ENCODE results near the gene LYSMD2. TPM values are rescaled to one million over a fixed set of nuclear protein-coding genes. Genes with fewer than 3 reads are reported as not detected.

LYSMD2 gene
- total and polyA plus RNA-seq, 2 of the 8 experiments (the other 6 are each of a cell fraction or from before 2014, with no cell fraction given) = 2.2 to 2.7 TPM

- Histone ChIP-seq H3K23ac (ENCODE audit: insufficient read length) (no peak overlapping the region), H2BK12ac (ENCODE audit: low read depth, low read length) (no peak overlapping the region), H3K27me3 (replicated peaks in 1 of 4; ENCODE audit: control insufficient read depth in 3 of 4, extremely low read depth in 1 of 4, insufficient read depth in 3 of 4, low read length in 3 of 4) (peaks cover 3 to 19% (median 12%) of the 10 kb centered on the region in 4 experiments; a peak in 6 of 7 replicates), H2AFZ (ENCODE audit: low read length) (no peak overlapping the region), H2BK15ac (ENCODE audit: low read length) (no peak overlapping the region), H3K36me3 (ENCODE audit: control insufficient read depth in 2 of 4, insufficient read depth in 4 of 4, low read length in 3 of 4) (no peaks in the 10 kb centered on the region), H3K79me2 (ENCODE audit: control insufficient read depth in 1 of 2, insufficient read depth in 2 of 2, low read length in 2 of 2) (no peaks in the 10 kb centered on the region), H2BK120ac (replicated peaks; ENCODE audit: low read depth, low read length) (no peak overlapping the region), H2BK5ac (ENCODE audit: low read depth, low read length) (no peak overlapping the region), H3K18ac (ENCODE audit: extremely low read depth, low read length) (no peak overlapping the region), H2BK20ac (ENCODE audit: low read length) (no peak overlapping the region), H3K4me2 (ENCODE audit: insufficient read depth in 1 of 2, low read depth in 2 of 2, low read length in 2 of 2) (no peak overlapping the region), H4K8ac (ENCODE audit: extremely low read depth, insufficient read depth, low read length) (no peak overlapping the region), H2AK5ac (ENCODE audit: low read depth, low read length) (no peak overlapping the region), H3K4me1 (replicated peaks in 1 of 4; ENCODE audit: control insufficient read depth in 3 of 4, insufficient read depth in 4 of 4, low read length in 3 of 4) (peaks cover 0 to under 1% (median 0%) of the 10 kb centered on the region in 4 experiments; a peak in 2 of 7 replicates), H3K23me2 (ENCODE audit: low read depth, low read length) (peaks cover 7% of the 10 kb centered on the region; the same call in 1 of the 2 replicates), H3K56ac (replicated peaks; ENCODE audit: insufficient read length, low read depth, low read length) (no peak overlapping the region), H3K9ac (replicated peaks in 1 of 4; ENCODE audit: extremely low read depth in 1 of 4, low read depth in 3 of 4, low read length in 3 of 4) (no peak overlapping the region), H3K9me3 (ENCODE audit: insufficient read depth in 2 of 2, low read depth in 1 of 2, low read length in 1 of 2) (no peaks in the 10 kb centered on the region), H3K14ac (ENCODE audit: insufficient read length) (no peak overlapping the region), H4K20me1 (replicated peaks in 1 of 2; ENCODE audit: control insufficient read depth in 1 of 2, insufficient read depth in 2 of 2, low read length in 2 of 2) (peaks cover 2 to 4% of the 10 kb centered on the region in 2 experiments), H3K27ac (ENCODE audit: low read depth, low read length) (no peak overlapping the region), H3K79me1 (ENCODE audit: low read depth, low read length) (no peaks in the 10 kb centered on the region; the same call in 1 of the 2 replicates), H4K91ac (replicated peaks; ENCODE audit: insufficient read length, low read length) (no peak overlapping the region), H4K5ac (ENCODE audit: insufficient read length, low read depth, low read length) (no peak overlapping the region), H3K4ac (replicated peaks; ENCODE audit: insufficient read length, low read depth, low read length) (no peak overlapping the region), H3K4me3 (ENCODE audit: extremely low read depth in 1 of 4, insufficient read depth in 2 of 4, low read depth in 3 of 4, low read length in 4 of 4) (no peak overlapping the region)
- DNase-seq (ENCODE audit: low read depth in 1 of 2, low spot score in 2 of 2) (no peak), FAIRE-seq (no peak)
- ChIA-PET POLR2A (ENCODE audit: partially characterized antibody) (no interaction called here), CTCF (ENCODE audit: partially characterized antibody) (interaction anchor here (1.0 to 4.1 kb wide), 4 partner anchors 9 to 28 kb away, joined by 3 to 26 read pairs (median 4); no protein-coding TSS in a partner anchor)
- WGBS, 2 experiments (ENCODE audit: extremely low coverage in 1 of 2, insufficient coverage in 1 of 2, insufficient read length in 1 of 2, insufficient replicate concordance in 2 of 2, low coverage in 1 of 2, low lambda C conversion rate in 2 of 2, missing lambda C conversion rate in 1 of 2) = 93% methylated on average over 2 of the region's 4 CpGs; no CpG with 5 or more reads in 1 of the 2 experiments
- TF ChIP-seq POLR2AphosphoS5 (IDR thresholded peaks at IDR 0.05; ENCODE audit: low read depth, low read length) (no peak), CTCF (IDR thresholded peaks at IDR 0.05; ENCODE audit: control extremely low read depth in 1 of 3, insufficient read depth in 1 of 3, low read depth in 1 of 3, low read length in 3 of 3) (no peak), MAFK (IDR thresholded peaks at IDR 0.05; ENCODE audit: low read depth, low read length) (no peak), TEAD4 (IDR thresholded peaks at IDR 0.05; ENCODE audit: low read depth, low read length) (no peak), CBX8 (IDR thresholded peaks at IDR 0.05; ENCODE audit: borderline replicate concordance, low read depth, low read length) (no peak), TCF12 (IDR thresholded peaks at IDR 0.05; ENCODE audit: low read depth, low read length) (no peak), GABPA (IDR thresholded peaks at IDR 0.05; ENCODE audit: borderline replicate concordance, insufficient read depth, low read length) (no peak), CTBP2 (IDR thresholded peaks at IDR 0.05; ENCODE audit: borderline replicate concordance, insufficient read depth, insufficient read length, low read length) (no peak), POU5F1 (IDR thresholded peaks at IDR 0.05; ENCODE audit: low read depth, low read length) (no peak), CEBPB (IDR thresholded peaks at IDR 0.05; ENCODE audit: low read depth, low read length) (no peak), SUZ12 (IDR thresholded peaks at IDR 0.05; ENCODE audit: low read length) (no peak), PHF8 (conservative IDR thresholded peaks at IDR 0.05; ENCODE audit: low read depth, low read length) (no peak)
Measured at GRCh38 chr15:51755790-51756189, 18.3 kb upstream of the LYSMD2 start.

Data from H1 (cell line).